WTC11 (cell line): ENCODE results near the gene SMARCE1.

Experiments
- ATF3 ChIP-seq: sonication (generic); formaldehyde crosslinking; conservative IDR thresholded peaks from 2 replicates; pipeline ENCODE4 v1.8.1; 2022; ENCODE audit warnings: mild to moderate bottlenecking, missing genetic modification reagents
- CREB1 ChIP-seq: sonication (generic); formaldehyde crosslinking; IDR thresholded peaks from 2 replicates; pipeline ENCODE4 v1.8.0; 2023; ENCODE audit warnings: mild to moderate bottlenecking, missing genetic modification reagents
- CTCF ChIP-seq: fragments of 200-600 bp; IDR thresholded peaks from 2 replicates; pipeline ENCODE4 v1.8.0; 2022; ENCODE audit warnings: antibody characterized with exemption
- E2F4 ChIP-seq: sonication (generic); formaldehyde crosslinking; IDR thresholded peaks from 2 replicates; pipeline ENCODE4 v1.8.1; 2022; ENCODE audit warnings: low read depth, mild to moderate bottlenecking, moderate library complexity, missing genetic modification reagents, borderline replicate concordance
- ETV6 ChIP-seq: sonication (generic); formaldehyde crosslinking; IDR thresholded peaks from 2 replicates; pipeline ENCODE4 v1.8.1; 2022; ENCODE audit warnings: mild to moderate bottlenecking, missing genetic modification reagents
- GABPB1 ChIP-seq: sonication (generic); formaldehyde crosslinking; IDR thresholded peaks from 2 replicates; pipeline ENCODE4 v1.8.1; 2023; ENCODE audit warnings: mild to moderate bottlenecking, missing genetic modification reagents
- HMGXB4 ChIP-seq: sonication (generic); formaldehyde crosslinking; IDR thresholded peaks from 2 replicates; pipeline ENCODE4 v1.8.1; 2023; ENCODE audit warnings: mild to moderate bottlenecking, moderate library complexity, missing genetic modification reagents
- JAZF1 ChIP-seq: fragments of 250-450 bp; sonication (Bioruptor Pico); IDR thresholded peaks from 2 replicates; pipeline ENCODE4 v1.9.0; 2021; ENCODE audit warnings: moderate library complexity, mild to moderate bottlenecking, inconsistent platforms
- MAX ChIP-seq: sonication (generic); formaldehyde crosslinking; IDR thresholded peaks from 2 replicates; pipeline ENCODE4 v1.8.0; 2022; ENCODE audit warnings: mild to moderate bottlenecking, missing genetic modification reagents
- PRRX2 ChIP-seq: fragments of 250-450 bp; sonication (Bioruptor Pico); IDR thresholded peaks from 2 replicates; pipeline ENCODE4 v1.8.0; 2021; ENCODE audit warnings: mild to moderate bottlenecking
- SMAD3 ChIP-seq: sonication (generic); formaldehyde crosslinking; IDR thresholded peaks from 2 replicates; pipeline ENCODE4 v1.8.0; 2022; ENCODE audit warnings: missing genetic modification reagents, mild to moderate bottlenecking, borderline replicate concordance
- TEAD4 ChIP-seq: sonication (generic); formaldehyde crosslinking; IDR thresholded peaks from 2 replicates; pipeline ENCODE4 v1.8.0; 2022; ENCODE audit warnings: mild to moderate bottlenecking, missing genetic modification reagents
- ZBTB21 ChIP-seq: sonication (generic); formaldehyde crosslinking; IDR thresholded peaks from 2 replicates; pipeline ENCODE4 v1.8.1; 2023; ENCODE audit warnings: mild to moderate bottlenecking, missing genetic modification reagents, borderline replicate concordance
- ZNF138 ChIP-seq: sonication (generic); formaldehyde crosslinking; conservative IDR thresholded peaks from 2 replicates; pipeline ENCODE4 v1.8.1; 2022; ENCODE audit warnings: mild to moderate bottlenecking, moderate library complexity, missing genetic modification reagents

- no peak for TF ChIP-seq ETV6 (CRISPR knock-in tag)
- TF ChIP-seq CTCF, result no peak
- TF ChIP-seq CREB1 (CRISPR knock-in tag), result no peak
- TF ChIP-seq MAX (CRISPR knock-in tag), result no peak
- TF ChIP-seq E2F4 (CRISPR knock-in tag), result no peak
- TF ChIP-seq ZBTB21 (CRISPR knock-in tag), result no peak
- TF ChIP-seq ZNF138, result no peak
- TF ChIP-seq SMAD3, result no peak
- no peak for TF ChIP-seq JAZF1 (CRISPR knock-in tag)
- no peak for TF ChIP-seq ATF3
- no peak for TF ChIP-seq HMGXB4 (CRISPR knock-in tag)
- TF ChIP-seq GABPB1 (CRISPR knock-in tag), result no peak
- TF ChIP-seq TEAD4, result no peak
- no peak for TF ChIP-seq PRRX2
Observed at GRCh38 chr17:40633871-40634270, 13.7 kb downstream of the SMARCE1 start.
